SIG-M5 treated with dmso at 0.1 percent for 504 hours (cell line): ENCODE data around the gene PJA2.
"Not testable (repeated sequence)": the region's sequence is repeated elsewhere in the genome, so short reads cannot be mapped to it uniquely, and the experiment has no call there.

Source experiments
- DNase-seq: peaks from one replicate; lab custom pipeline; 2025; ENCODE audit not compliant: unreplicated experiment; lab: John Stamatoyannopoulos, UW

Gene PJA2

GRCh38 chr5:109310315-109310714 lies 99.5 kb downstream of the PJA2 start:
- DNase-seq: no peak

GRCh38 chr5:109309326-109310063 lies 100.3 kb downstream of the PJA2 start:
- no peak for DNase-seq

GRCh38 chr5:109307951-109308350 lies 101.8 kb downstream of the PJA2 start:
- no peak for DNase-seq

- no peak for DNase-seq
Observed at GRCh38 chr5:109307456-109307855, 102.3 kb downstream of the PJA2 start.

- DNase-seq: no peak
Observed at GRCh38 chr5:109305352-109305751, 104.4 kb downstream of the PJA2 start.

GRCh38 chr5:109304309-109304708 lies 105.5 kb downstream of the PJA2 start:
- no peak for DNase-seq

GRCh38 chr5:109300367-109300766 lies 109.4 kb downstream of the PJA2 start:
- no peak for DNase-seq

- DNase-seq: no peak
Observed at GRCh38 chr5:109299557-109299956, 110.2 kb downstream of the PJA2 start.

GRCh38 chr5:109298794-109299193 lies 111.0 kb downstream of the PJA2 start:
- no peak for DNase-seq

- no peak for DNase-seq
Observed at GRCh38 chr5:109297900-109298299, 111.9 kb downstream of the PJA2 start.

GRCh38 chr5:109291090-109291489 lies 118.7 kb downstream of the PJA2 start:
- no peak for DNase-seq

- no peak for DNase-seq
Observed at GRCh38 chr5:109290231-109290630, 119.5 kb downstream of the PJA2 start.

- DNase-seq: not testable (repeated sequence)
Observed at GRCh38 chr5:109286628-109287027, 123.1 kb downstream of the PJA2 start.
